ENCODE data around the gene SCAP. TPM values are rescaled to one million over a fixed set of nuclear protein-coding genes. Genes with fewer than 3 reads are reported as not detected.
"Not testable (repeated sequence)": the region's sequence is repeated elsewhere in the genome, so short reads cannot be mapped to it uniquely, and the experiment has no call there.

Gene SCAP
- total and polyA plus RNA-seq, 2 of the 4 experiments (the other 2 are of a cell fraction) = 25.3 to 34.6 TPM

- Histone ChIP-seq H4K91ac (ENCODE audit: insufficient read depth, low read depth, low read length) (no peak overlapping the region), H3K18ac (ENCODE audit: low read depth, low read length) (no peak overlapping the region), H3K27me3 (ENCODE audit: control insufficient read depth, insufficient read depth, low read length) (no peaks in the 10 kb centered on the region), H3K4ac (ENCODE audit: low read depth, low read length) (no peak overlapping the region), H2BK120ac (ENCODE audit: low read depth, low read length) (no peak overlapping the region), H2AK9ac (replicated peaks; ENCODE audit: low read depth, low read length, poor library complexity) (no peak overlapping the region), H2AFZ (replicated peaks; ENCODE audit: low read length, poor library complexity) (no peak overlapping the region), H2BK15ac (ENCODE audit: low read depth, low read length) (no peak overlapping the region), H3K9me3 (ENCODE audit: control insufficient read depth, insufficient read depth, low read length) (no peaks in the 10 kb centered on the region), H3K4me3 (ENCODE audit: insufficient read depth, low read depth, low read length) (no peak overlapping the region), H3K4me1 (ENCODE audit: control insufficient read depth, insufficient read depth, low read length) (peaks cover 2% of the 10 kb centered on the region; the same call in 1 of the 2 replicates), H3K27ac (ENCODE audit: insufficient read depth, low read length) (no peak overlapping the region), H2AK5ac (ENCODE audit: low read depth, low read length) (no peak overlapping the region), H3K36me3 (ENCODE audit: control insufficient read depth, insufficient read depth, low read length) (no peaks in the 10 kb centered on the region), H2BK20ac (ENCODE audit: low read depth, low read length) (no peak overlapping the region), H3K79me1 (ENCODE audit: low read depth in 1 of 2, low read length in 2 of 2) (peaks cover 18 to 56% of the 10 kb centered on the region in 2 experiments), H3K14ac (replicated peaks; ENCODE audit: low read depth, low read length) (no peak overlapping the region), H4K8ac (ENCODE audit: low read depth in 2 of 2, low read length in 2 of 2) (no peak overlapping the region), H3K9me1 (ENCODE audit: insufficient read depth, low read length) (peaks cover 3% of the 10 kb centered on the region; the same call in 1 of the 2 replicates), H3K9ac (ENCODE audit: low read depth, low read length) (no peak overlapping the region), H4K20me1 (ENCODE audit: insufficient read depth, low read length) (peaks cover 25% of the 10 kb centered on the region), H4K5ac (ENCODE audit: low read depth, low read length) (no peak overlapping the region), H3K23ac (ENCODE audit: low read depth, low read length) (no peak overlapping the region), H3K56ac (ENCODE audit: extremely low read depth, insufficient read depth, low read length) (no peak overlapping the region), H2BK5ac (ENCODE audit: low read depth, low read length, poor library complexity, severe bottlenecking) (no peak overlapping the region), H3K4me2 (ENCODE audit: low read depth, low read length) (no peak overlapping the region)
- no peak for TF ChIP-seq SMC3 (IDR thresholded peaks at IDR 0.05; ENCODE audit: low read depth, low read length)
- no peak for TF ChIP-seq NFE2L2 (IDR thresholded peaks at IDR 0.05; ENCODE audit: low read depth, low read length)
- no peak for TF ChIP-seq CEBPB (IDR thresholded peaks at IDR 0.05; ENCODE audit: low read depth, low read length)
- no peak for TF ChIP-seq POLR2A (IDR thresholded peaks at IDR 0.05; ENCODE audit: low read depth, low read length)
- no peak for TF ChIP-seq MAZ (IDR thresholded peaks at IDR 0.05; ENCODE audit: borderline replicate concordance, low read depth, low read length)
- DNase-seq (no peak), ATAC-seq (ENCODE audit: low read depth) (no peak)
- ChIA-PET CTCF (interaction anchor here (0.6 kb wide), 1 partner anchor 81 kb away, joined by 3 read pairs; no protein-coding TSS in a partner anchor), POLR2A (ENCODE audit: unreplicated experiment) (no interaction called here)
- dilution Hi-C loops (cut with HindIII; ENCODE audit: low sequenced_read_pairs, unreplicated experiment) (no loop called here), in situ Hi-C loops (cut with MboI; ENCODE audit: low sequenced_read_pairs) (no loop called here), intact Hi-C loops (cut with micrococcal nuclease) (no loop called here)
- BruUV-seq (replicated peaks) = no TSS peak
- WGBS, 2 experiments (ENCODE audit: extremely low coverage in 2 of 2, insufficient read length in 1 of 2) = no CpG with 5 or more reads among the region's 3 CpGs
Measured at GRCh38 chr3:47469616-47470015, 6.1 kb downstream of the SCAP start.

GRCh38 chr3:47468315-47468714 lies 7.4 kb downstream of the SCAP start:
- H3K27ac ChIP-seq (ENCODE audit: insufficient read depth, low read length); DNase-seq; BruUV-seq (replicated peaks); H4K91ac ChIP-seq (ENCODE audit: insufficient read depth, low read depth, low read length); H3K18ac ChIP-seq (ENCODE audit: low read depth, low read length); H2AFZ ChIP-seq (replicated peaks; ENCODE audit: low read length, poor library complexity); H3K4ac ChIP-seq (ENCODE audit: low read depth, low read length); H3K4me3 ChIP-seq (ENCODE audit: insufficient read depth, low read depth, low read length); H2AK9ac ChIP-seq (replicated peaks; ENCODE audit: low read depth, low read length, poor library complexity); H3K27me3 ChIP-seq (ENCODE audit: control insufficient read depth, insufficient read depth, low read length); H4K8ac ChIP-seq (ENCODE audit: low read depth in 2 of 2, low read length in 2 of 2); H3K36me3 ChIP-seq (ENCODE audit: control insufficient read depth, insufficient read depth, low read length); H3K23ac ChIP-seq (ENCODE audit: low read depth, low read length); H4K5ac ChIP-seq (ENCODE audit: low read depth, low read length); H3K9me1 ChIP-seq (ENCODE audit: insufficient read depth, low read length); H2BK20ac ChIP-seq (ENCODE audit: low read depth, low read length); in situ Hi-C loops (cut with MboI; ENCODE audit: low sequenced_read_pairs); ATAC-seq (ENCODE audit: low read depth); CTCF ChIA-PET; dilution Hi-C loops (cut with HindIII; ENCODE audit: low sequenced_read_pairs, unreplicated experiment); H2AK5ac ChIP-seq (ENCODE audit: low read depth, low read length); H3K56ac ChIP-seq (ENCODE audit: extremely low read depth, insufficient read depth, low read length); H3K4me2 ChIP-seq (ENCODE audit: low read depth, low read length); H2BK120ac ChIP-seq (ENCODE audit: low read depth, low read length); POLR2A ChIA-PET (ENCODE audit: unreplicated experiment); H3K9me3 ChIP-seq (ENCODE audit: control insufficient read depth, insufficient read depth, low read length); intact Hi-C loops (cut with micrococcal nuclease); H3K14ac ChIP-seq (replicated peaks; ENCODE audit: low read depth, low read length); H2BK5ac ChIP-seq (ENCODE audit: low read depth, low read length, poor library complexity, severe bottlenecking); H3K4me1 ChIP-seq (ENCODE audit: control insufficient read depth, insufficient read depth, low read length); H2BK15ac ChIP-seq (ENCODE audit: low read depth, low read length); H3K9ac ChIP-seq (ENCODE audit: low read depth, low read length): not testable (repeated sequence)
- no CpG with 5 or more reads among the region's 1 CpG for WGBS, 2 experiments (ENCODE audit: extremely low coverage in 2 of 2, insufficient read length in 1 of 2)
- Histone ChIP-seq H4K20me1 (ENCODE audit: insufficient read depth, low read length) (peaks cover 30% of the 10 kb centered on the region), H3K79me1 (ENCODE audit: low read depth in 1 of 2, low read length in 2 of 2) (peaks cover 18 to 53% of the 10 kb centered on the region in 2 experiments)

Data from IMR-90 (cell line).